Brain microvascular endothelial cell (primary cell): Measurements from ENCODE around the gene AKR1C2.
A peak's percentile ranks its signal among the peaks of the same experiment; 100 is the strongest.
"Not testable (repeated sequence)": the region's sequence is repeated elsewhere in the genome, so short reads cannot be mapped to it uniquely, and the experiment has no call there.

Experiments used
- DNase-seq: peaks from one replicate; pipeline ENCODE4 v3.0.0-alpha.2; 2020
- H3K27ac ChIP-seq: fragments of 250-450 bp; sonication (Bioruptor Pico); 2 replicates; pipeline ENCODE4 v1.5.1; 2020; ENCODE audit warnings: mild to moderate bottlenecking, moderate library complexity
- H3K27me3 ChIP-seq: fragments of 250-450 bp; sonication (Bioruptor Pico); replicated peaks from 2 replicates; pipeline ENCODE4 v1.5.1; 2020; ENCODE audit warnings: mild to moderate bottlenecking
- H3K36me3 ChIP-seq: fragments of 250-450 bp; sonication (Bioruptor Pico); replicated peaks from 2 replicates; pipeline ENCODE4 v1.5.1; 2020; ENCODE audit warnings: mild to moderate bottlenecking
- H3K4me3 ChIP-seq: 2 replicates; pipeline ENCODE4 v1.5.1; 2011; ENCODE audit warnings: low read depth, mild to moderate bottlenecking, control low read depth, low read length, moderate library complexity
- CTCF ChIP-seq: IDR thresholded peaks from 2 replicates; pipeline ENCODE4 v1.5.1; 2011; ENCODE audit warnings: low read depth, mild to moderate bottlenecking, moderate library complexity, low read length, control low read depth, inconsistent platforms; ENCODE audit errors: missing control alignments
- in situ Hi-C: cut with HindIII; loops from 2 replicates; pipeline ENCODE4 v1.10.0; 2017; ENCODE audit warnings: low sequenced_read_pairs, low pct_ligation_motif_present

The AKR1C2 gene

GRCh38 chr10:4947039-4947634 is 56.5 kb downstream of the AKR1C2 start:
- no peak for DNase-seq
- no peak overlapping the region for H3K4me3 ChIP-seq
- H3K27ac ChIP-seq = peak overlapping the region; percentile 22
- TF ChIP-seq CTCF = no peak
- no peaks in the 10 kb centered on the region for H3K27me3 ChIP-seq
- in situ Hi-C loops = no loop called here
- H3K36me3 ChIP-seq = no peaks in the 10 kb centered on the region

- no peak for DNase-seq
- H3K27me3 ChIP-seq = no peaks in the 10 kb centered on the region
- H3K36me3 ChIP-seq = no peaks in the 10 kb centered on the region
- H3K27ac ChIP-seq = no peak overlapping the region
- in situ Hi-C loops = no loop called here
- no peak overlapping the region for H3K4me3 ChIP-seq
- no peak for TF ChIP-seq CTCF
Observed at GRCh38 chr10:4945766-4946717, 57.6 kb downstream of the AKR1C2 start.

GRCh38 chr10:4944841-4945240 is 58.8 kb downstream of the AKR1C2 start:
- no peak for DNase-seq
- in situ Hi-C loops = no loop called here
- Histone ChIP-seq H3K36me3 (no peaks in the 10 kb centered on the region), H3K4me3 (no peak overlapping the region), H3K27ac (no peak overlapping the region), H3K27me3 (no peaks in the 10 kb centered on the region)
- no peak for TF ChIP-seq CTCF

- DNase-seq = no peak
- in situ Hi-C loops = no loop called here
- no peaks in the 10 kb centered on the region for H3K36me3 ChIP-seq
- no peaks in the 10 kb centered on the region for H3K27me3 ChIP-seq
- no peak for TF ChIP-seq CTCF
- H3K27ac ChIP-seq = no peak overlapping the region
- H3K4me3 ChIP-seq = no peak overlapping the region
Observed at GRCh38 chr10:4943821-4944220, 59.8 kb downstream of the AKR1C2 start.

GRCh38 chr10:4943416-4943815 is 60.2 kb downstream of the AKR1C2 start:
- H3K27me3 ChIP-seq, in situ Hi-C loops, H3K36me3 ChIP-seq, H3K27ac ChIP-seq, H3K4me3 ChIP-seq, DNase-seq: not testable (repeated sequence)

- peak overlapping the region; percentile 11 for H3K27ac ChIP-seq
- in situ Hi-C loops, H3K36me3 ChIP-seq, H3K4me3 ChIP-seq, H3K27me3 ChIP-seq: not testable (repeated sequence)
- TF ChIP-seq CTCF = peak; percentile 22
- peak; percentile 52 for DNase-seq
Observed at GRCh38 chr10:4942931-4943330, 60.7 kb downstream of the AKR1C2 start.
